ENCODE measurements around the gene SAMD7.

SAMD7 gene

DNA sequence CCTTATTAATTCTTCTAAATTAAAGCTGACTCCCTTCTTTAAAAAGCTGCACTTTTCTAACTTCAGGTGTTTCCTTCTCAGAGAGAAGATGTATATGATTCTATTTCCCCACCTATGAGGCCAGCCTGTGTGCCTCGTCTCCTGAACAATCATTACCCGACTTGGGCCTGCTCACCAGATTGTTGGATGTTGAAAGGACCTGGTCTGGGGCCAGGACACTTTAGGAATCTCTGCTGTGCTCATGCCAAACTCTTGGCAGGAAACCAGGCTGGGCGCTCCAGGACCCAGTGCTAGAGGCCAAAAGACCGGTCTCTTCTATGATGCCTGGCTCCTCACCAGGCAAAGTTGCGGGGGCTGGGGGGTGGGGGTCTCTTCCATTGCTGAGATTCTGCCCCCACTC is 24.7 kb upstream of the SAMD7 start:
- TF ChIP-seq GATA2 (IDR thresholded peaks at IDR 0.05; ENCODE audit: low read depth, low read length) = no peak

DNA sequence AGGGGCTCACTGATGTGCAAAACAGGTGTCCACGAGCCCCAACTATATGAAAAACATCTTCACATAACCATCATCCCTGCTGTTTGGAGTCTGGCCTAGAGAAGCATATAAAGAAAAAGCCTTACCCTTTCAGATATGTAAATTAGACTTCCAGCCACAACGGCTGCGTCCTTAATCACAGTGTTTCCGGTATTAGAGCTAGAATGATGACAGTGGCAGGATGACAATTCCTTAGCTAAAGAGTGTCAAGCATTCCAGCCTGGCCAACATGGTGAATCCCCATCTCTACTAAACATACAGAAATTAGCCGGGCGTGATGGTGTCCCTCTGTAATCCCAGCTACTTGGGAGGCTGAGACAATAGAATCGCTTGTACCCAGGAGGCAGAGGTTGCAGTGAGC is 19.5 kb upstream of the SAMD7 start:
- no peak for TF ChIP-seq GATA3 (IDR thresholded peaks at IDR 0.05; ENCODE audit: low read depth, low read length)

DNA sequence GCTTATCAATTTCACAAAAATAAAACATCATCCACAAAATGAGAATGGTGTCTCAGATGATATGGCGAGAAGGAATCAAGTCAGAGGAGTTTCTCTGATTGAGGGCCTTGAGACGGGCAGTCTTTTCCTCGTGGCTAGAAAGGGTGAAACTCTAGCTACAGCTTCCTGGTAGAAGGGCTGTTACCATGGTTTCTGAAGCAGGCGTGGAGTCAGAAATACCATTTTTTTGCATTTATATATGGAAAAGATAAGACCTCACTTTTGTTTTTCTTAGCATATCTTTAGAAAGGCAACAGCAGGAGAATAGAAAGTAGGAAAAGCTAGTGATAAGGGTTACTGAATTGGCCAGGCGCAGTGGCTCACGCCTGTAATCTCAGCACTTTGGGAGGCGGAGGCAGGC is 17.3 kb upstream of the SAMD7 start:
- TF ChIP-seq GATA3 (IDR thresholded peaks at IDR 0.05; ENCODE audit: low read depth, low read length) (no peak), GATA2 (IDR thresholded peaks at IDR 0.05; ENCODE audit: low read depth, low read length) (no peak)

DNA sequence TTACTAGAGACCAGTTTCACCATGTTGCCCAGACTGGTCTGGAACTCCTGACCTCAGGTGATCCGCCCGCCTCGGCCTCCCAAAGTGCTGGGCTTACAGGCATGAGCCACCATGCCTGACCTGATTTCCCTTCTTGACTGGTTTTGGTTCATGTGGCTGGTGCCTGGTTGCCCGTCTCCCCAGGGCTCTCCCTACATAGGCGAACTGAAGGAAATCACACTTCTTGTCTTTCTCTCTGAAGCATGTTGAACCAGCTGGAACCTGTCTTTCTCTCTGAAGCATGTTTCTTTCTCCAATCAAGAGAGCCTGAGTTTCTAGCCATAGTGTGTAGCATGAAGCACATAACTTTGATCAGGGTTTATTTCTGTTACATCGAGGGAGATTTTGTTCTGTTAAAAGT is 16.3 kb upstream of the SAMD7 start:
- TF ChIP-seq GATA2 (IDR thresholded peaks at IDR 0.05; ENCODE audit: low read depth, low read length) = no peak
- no peak for TF ChIP-seq GATA3 (IDR thresholded peaks at IDR 0.05; ENCODE audit: low read depth, low read length)

DNA sequence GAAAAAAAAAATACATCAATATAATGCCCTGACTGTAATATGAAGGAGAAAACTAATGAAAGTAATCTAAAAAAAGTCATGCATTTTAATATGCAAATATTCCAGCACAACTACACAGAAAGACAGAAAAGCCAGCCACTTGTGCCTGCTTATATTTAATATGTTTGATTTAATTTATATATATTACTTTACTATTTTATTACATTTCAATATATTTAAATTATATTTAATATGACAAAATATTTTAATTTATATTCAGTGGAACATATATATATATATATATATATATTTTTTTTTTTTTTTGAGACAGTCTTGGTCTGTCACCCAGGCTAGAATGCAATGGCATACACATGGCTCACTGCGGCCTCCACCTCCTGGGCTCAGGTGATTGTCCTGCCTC is 14.1 kb upstream of the SAMD7 start:
- TF ChIP-seq GATA2 (IDR thresholded peaks at IDR 0.05; ENCODE audit: low read depth, low read length) (no peak), GATA3 (IDR thresholded peaks at IDR 0.05; ENCODE audit: low read depth, low read length) (no peak)

DNA sequence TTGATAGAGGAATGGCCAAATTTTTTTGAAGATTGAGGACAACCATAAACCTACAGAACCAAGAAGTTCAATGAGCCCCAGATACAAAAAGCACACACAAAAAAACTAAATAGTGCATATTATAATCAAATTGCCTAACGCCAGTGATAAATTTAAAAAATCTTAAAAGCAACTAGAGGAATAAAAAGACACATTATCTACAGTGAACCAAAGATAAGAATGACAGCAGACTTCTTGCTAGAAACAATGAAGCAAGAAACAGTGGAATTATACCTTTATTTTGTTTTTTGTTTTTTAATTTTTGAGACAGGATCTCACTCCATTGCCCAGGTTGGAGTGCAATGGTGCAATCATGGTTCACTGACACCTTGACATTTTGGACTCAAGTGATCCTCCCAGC is 9.9 kb upstream of the SAMD7 start:
- no peak for TF ChIP-seq GATA3 (IDR thresholded peaks at IDR 0.05; ENCODE audit: low read depth, low read length)
- no peak for TF ChIP-seq GATA2 (IDR thresholded peaks at IDR 0.05; ENCODE audit: low read depth, low read length)

DNA sequence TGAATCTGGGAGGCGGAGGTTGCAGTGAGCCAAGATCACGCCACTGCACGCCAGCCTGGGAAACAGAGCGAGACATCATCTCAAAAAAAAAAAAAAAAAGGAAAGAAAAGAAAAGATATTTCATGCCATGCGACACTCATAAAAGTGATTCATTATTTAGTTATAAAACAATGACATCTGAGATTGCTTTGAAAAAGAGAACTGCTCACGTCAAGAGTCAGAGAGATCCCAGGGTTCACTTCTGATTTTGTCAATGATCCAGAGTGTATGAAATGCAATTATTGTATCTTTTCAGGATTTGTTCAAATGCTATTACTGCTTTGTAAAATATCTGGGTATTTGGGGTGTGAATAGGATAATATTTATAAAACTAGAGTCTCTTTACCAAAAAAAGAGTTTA is 6.0 kb upstream of the SAMD7 start:
- TF ChIP-seq GATA3 (IDR thresholded peaks at IDR 0.05; ENCODE audit: low read depth, low read length) = no peak
- TF ChIP-seq GATA2 (IDR thresholded peaks at IDR 0.05; ENCODE audit: low read depth, low read length) = no peak

DNA sequence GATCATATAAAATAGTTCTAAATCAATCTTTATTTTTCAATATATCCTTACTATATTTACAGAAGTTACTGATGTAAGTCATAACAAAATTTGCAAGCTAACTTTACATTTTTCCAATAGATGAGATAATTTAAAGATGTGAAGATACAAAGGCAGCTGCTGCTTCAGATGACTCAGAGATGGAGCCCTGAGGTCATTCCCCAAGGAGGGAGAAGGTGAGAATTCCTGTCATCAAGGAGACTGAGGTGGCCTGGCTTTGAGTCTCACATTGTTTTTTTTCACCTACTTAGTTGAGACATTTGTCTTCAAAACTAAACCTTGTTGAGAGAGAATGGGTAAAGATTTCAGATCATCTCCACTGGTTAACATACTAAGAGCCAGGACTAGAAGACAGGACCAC is 3.9 kb upstream of the SAMD7 start:
- TF ChIP-seq GATA2 (IDR thresholded peaks at IDR 0.05; ENCODE audit: low read depth, low read length) (no peak), GATA3 (IDR thresholded peaks at IDR 0.05; ENCODE audit: low read depth, low read length) (no peak)

DNA sequence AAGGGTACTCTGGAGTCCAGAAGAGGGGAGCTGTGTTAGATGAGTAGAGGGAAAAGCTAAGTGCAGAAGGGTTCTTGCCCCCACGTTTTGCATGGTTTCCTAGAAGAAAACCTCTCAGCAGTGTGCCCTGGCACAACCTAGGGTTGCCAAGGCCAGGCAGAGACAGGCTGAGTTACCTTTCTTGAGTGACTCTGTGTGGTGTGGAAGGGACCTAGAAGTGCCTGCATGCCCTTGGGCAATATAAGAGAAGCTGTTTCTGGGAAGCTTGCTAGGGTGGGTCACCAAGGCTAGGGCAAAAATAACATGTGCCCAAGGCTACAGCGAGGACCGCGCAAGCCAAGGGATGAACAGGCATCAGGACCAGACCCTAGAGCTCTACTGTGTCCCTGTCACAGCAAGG is 3.4 kb upstream of the SAMD7 start:
- TF ChIP-seq GATA3 (IDR thresholded peaks at IDR 0.05; ENCODE audit: low read depth, low read length) (no peak), GATA2 (IDR thresholded peaks at IDR 0.05; ENCODE audit: low read depth, low read length) (no peak)

DNA sequence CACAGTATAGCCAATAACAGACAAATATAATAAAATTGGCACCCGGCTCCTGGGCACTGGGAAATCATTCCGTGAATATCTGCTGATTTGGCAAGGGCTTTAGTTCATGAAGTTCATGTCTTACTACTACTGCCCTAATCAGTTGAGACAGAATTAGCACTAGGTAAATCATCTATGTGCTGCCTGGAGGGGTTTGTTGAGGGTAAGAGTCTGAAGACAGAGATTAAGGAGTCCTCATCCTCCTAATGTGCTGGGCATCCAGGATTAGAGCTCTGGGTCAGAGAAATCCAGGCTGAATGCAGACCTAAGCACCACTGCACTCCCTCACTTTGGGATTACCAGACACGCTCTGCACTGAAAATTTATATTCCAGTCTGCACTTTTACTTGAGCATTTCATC is 2.0 kb downstream of the SAMD7 start:
- TF ChIP-seq GATA2 (IDR thresholded peaks at IDR 0.05; ENCODE audit: low read depth, low read length) (no peak), GATA3 (IDR thresholded peaks at IDR 0.05; ENCODE audit: low read depth, low read length) (no peak)

DNA sequence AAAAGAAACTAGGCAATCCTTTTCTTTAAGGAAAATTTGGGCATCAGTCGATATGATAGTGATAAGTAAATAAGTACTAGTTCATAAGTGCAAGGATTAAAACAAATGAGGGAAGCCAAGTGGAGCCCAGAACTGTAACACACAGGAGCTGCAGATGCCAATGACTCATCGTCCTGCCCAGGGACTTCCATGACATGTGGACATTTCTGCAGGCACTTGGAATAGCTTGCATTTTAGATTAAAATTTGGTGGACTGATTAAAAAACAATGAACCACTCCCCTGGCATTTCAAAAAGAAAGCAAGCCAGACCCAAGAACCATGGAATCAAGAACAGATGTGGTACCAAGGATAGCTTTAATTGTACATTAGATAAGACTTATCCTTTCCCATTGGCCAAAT is 2.9 kb downstream of the SAMD7 start:
- no peak for TF ChIP-seq GATA2 (IDR thresholded peaks at IDR 0.05; ENCODE audit: low read depth, low read length)
- TF ChIP-seq GATA3 (IDR thresholded peaks at IDR 0.05; ENCODE audit: low read depth, low read length) = no peak

DNA sequence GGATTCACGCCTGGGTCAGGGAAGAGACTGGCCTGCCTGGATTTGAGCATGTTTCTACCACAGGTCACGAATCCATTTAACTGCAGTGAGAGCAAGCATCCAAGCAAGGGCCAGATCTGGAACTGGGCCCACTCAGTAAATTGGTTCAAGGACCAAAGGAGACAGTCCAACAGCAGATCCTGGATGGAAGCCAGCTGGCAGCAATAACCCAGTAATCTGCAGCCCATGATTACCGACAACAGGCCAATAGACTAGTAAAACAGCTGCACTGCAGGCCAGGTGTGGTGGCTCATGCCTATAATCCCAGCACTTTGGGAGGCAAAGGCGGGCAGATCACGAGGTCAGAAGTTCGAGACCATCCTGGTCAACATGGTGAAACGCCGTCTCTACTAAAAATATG is 11.8 kb downstream of the SAMD7 start:
- TF ChIP-seq GATA3 (IDR thresholded peaks at IDR 0.05; ENCODE audit: low read depth, low read length) (no peak), GATA2 (IDR thresholded peaks at IDR 0.05; ENCODE audit: low read depth, low read length) (no peak)

DNA sequence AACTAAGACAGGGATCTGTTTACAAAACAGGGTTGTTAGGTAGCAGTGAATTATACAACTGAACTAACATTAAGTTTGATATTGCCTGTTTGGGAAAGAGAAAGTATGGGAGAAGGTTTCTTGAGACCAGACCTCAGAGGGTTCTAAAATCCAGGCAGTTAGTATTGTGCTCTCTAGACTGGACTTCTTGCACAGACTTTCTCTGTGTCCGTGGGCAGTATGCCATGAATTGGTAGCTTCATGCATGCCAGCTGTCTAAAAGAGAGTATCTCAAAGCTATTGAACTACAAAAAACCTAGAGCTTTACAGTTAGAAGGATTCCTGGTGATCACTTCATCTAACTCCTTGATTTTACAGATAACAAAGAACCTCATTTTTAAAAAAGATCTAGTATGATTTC is 12.5 kb downstream of the SAMD7 start:
- no peak for TF ChIP-seq GATA3 (IDR thresholded peaks at IDR 0.05; ENCODE audit: low read depth, low read length)

DNA sequence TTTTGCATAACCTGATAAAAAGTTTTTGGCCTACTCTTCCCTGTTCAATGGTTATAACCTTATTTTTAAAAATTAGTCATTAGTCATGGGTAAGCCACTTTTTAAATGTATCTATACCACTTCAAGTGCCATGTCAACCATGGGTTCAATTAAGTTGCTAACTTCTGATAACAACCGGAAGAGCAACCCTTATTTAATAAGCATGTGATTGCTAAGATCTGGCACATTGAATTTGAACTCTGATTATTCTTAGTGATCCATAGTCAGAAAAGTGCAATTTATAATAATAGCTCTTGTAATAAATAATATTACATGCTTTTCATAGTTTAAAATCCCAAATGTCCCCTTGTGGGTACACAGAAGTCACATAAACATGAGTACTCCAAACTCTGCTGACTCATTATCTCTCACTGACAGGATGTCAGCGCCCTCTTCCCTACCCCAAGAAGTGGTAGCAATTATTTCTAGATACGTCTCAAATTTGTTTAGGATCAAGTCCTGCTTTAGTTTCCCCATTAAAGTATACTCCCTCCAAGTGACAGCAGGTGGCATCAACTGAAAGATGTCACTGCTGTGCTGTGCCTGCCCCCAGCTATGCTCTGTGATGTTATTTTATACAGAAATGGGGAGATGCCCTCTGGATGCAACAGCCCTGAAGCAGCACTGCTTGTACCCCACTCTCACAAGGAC is 18.6 kb downstream of the SAMD7 start:
- TF ChIP-seq GATA2 (IDR thresholded peaks at IDR 0.05; ENCODE audit: low read depth, low read length) (no peak), GATA3 (IDR thresholded peaks at IDR 0.05; ENCODE audit: low read depth, low read length) (no peak)

DNA sequence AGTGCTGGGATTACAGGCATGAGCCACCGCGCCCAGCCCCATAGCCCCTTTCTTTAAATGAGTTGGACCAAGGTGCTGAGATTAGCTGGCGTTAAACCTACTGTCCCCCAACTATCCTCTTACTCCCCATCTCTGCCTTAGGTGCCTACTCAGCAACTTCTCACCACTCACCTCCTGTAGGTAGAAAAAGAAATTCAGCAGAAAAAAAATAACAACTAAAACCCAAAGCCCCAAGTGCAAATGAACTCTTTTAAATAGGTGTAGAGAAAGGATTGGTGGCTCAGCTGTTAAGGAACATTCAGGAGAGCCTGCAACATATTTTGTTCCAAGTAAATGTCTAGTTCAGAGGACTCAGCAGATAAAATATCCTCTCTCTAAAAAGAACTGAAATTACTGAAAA is 19.5 kb downstream of the SAMD7 start:
- TF ChIP-seq GATA3 (IDR thresholded peaks at IDR 0.05; ENCODE audit: low read depth, low read length) (no peak), GATA2 (IDR thresholded peaks at IDR 0.05; ENCODE audit: low read depth, low read length) (no peak)

All from SH-SY5Y (cell line).